GM10248 (cell line): ENCODE measurements around the gene KLHL20.
"Not testable (repeated sequence)": the region's sequence is repeated elsewhere in the genome, so short reads cannot be mapped to it uniquely, and the experiment has no call there.

Experiments used
- CTCF ChIA-PET: fragments of 300-600 bp; sonication (Branson Sonifier 250); formaldehyde crosslinking; extraction: SDS; loops from one replicate; lab custom pipeline; 2021; ENCODE audit warnings: antibody characterized with exemption; lab: Yijun Ruan, JAX
- POLR2A ChIA-PET: fragments of 350-650 bp; sonication (Branson Sonifier 250); formaldehyde crosslinking; extraction: SDS; loops from one replicate; lab custom pipeline; 2020; ENCODE audit warnings: antibody characterized with exemption; lab: Yijun Ruan, JAX
- DNase-seq: peaks from one replicate; pipeline ENCODE4 v3.0.0; 2012; ENCODE audit errors: extremely low spot score
- CTCF ChIP-seq: IDR thresholded peaks from 2 replicates; pipeline ENCODE4 v1.5.1; 2012; ENCODE audit warnings: mild to moderate bottlenecking, low read depth; ENCODE audit errors: extremely low read depth, missing control alignments, control extremely low read depth

Gene KLHL20

GRCh38 chr1:173714759-173715537, at the start of gene KLHL20:
TSS of gene KLHL20 (plus strand) at chr1:173714981. CDS start at chr1:173716044, 1,063 bp downstream.
- POLR2A ChIA-PET: interaction anchor here (0.6 to 1.0 kb wide), 3 partner anchors 9 to 155 kb away, joined by 3 to 8 read pairs (median 4); no protein-coding TSS in a partner anchor
- CTCF ChIA-PET: interaction anchor here (0.9 to 1.0 kb wide), 2 partner anchors 284 to 285 kb away, joined by 3 read pairs; no protein-coding TSS in a partner anchor
- peak; percentile 7 for TF ChIP-seq CTCF
- DNase-seq: peak; percentile 86

GRCh38 chr1:173666646-173667045, 48.1 kb upstream of the KLHL20 start:
- POLR2A ChIA-PET: no interaction called here
- no peak for TF ChIP-seq CTCF
- DNase-seq: no peak
- CTCF ChIA-PET: no interaction called here

- POLR2A ChIA-PET: no interaction called here
- peak; percentile 22 for DNase-seq
- CTCF ChIA-PET: no interaction called here
- TF ChIP-seq CTCF: no peak
Measured at GRCh38 chr1:173669491-173669941, 45.3 kb upstream of the KLHL20 start, which contains the start of gene ANKRD45. TSS of gene ANKRD45 (minus strand) at chr1:173669851. CDS start at chr1:173659418, 10,433 bp downstream.

GRCh38 chr1:173674496-173674895, 40.3 kb upstream of the KLHL20 start:
- POLR2A ChIA-PET, DNase-seq: not testable (repeated sequence)
- CTCF ChIA-PET: interaction anchor here (1.7 kb wide), 1 partner anchor 48 kb away, joined by 3 read pairs; no protein-coding TSS in a partner anchor

- POLR2A ChIA-PET, DNase-seq: not testable (repeated sequence)
Measured at GRCh38 chr1:173680152-173680551, 34.6 kb upstream of the KLHL20 start.

GRCh38 chr1:173682184-173682583, 32.6 kb upstream of the KLHL20 start:
- ChIA-PET CTCF (no interaction called here), POLR2A (interaction anchor here (0.6 kb wide), 1 partner anchor 9 kb away, joined by 5 read pairs; no protein-coding TSS in a partner anchor)
- no peak for DNase-seq
- TF ChIP-seq CTCF: no peak

More at GRCh38 chr1:173680152-173680551, 34.6 kb upstream of the KLHL20 start:
- CTCF ChIA-PET: not testable (repeated sequence)

- POLR2A ChIA-PET, DNase-seq: not testable (repeated sequence)
- CTCF ChIA-PET: interaction anchor here (1.2 kb wide), 1 partner anchor 49 kb away, joined by 3 read pairs; the partner anchor contains the start of gene TEX50
Measured at GRCh38 chr1:173683838-173684237, 30.9 kb upstream of the KLHL20 start.

GRCh38 chr1:173685121-173685520, 29.7 kb upstream of the KLHL20 start:
- POLR2A ChIA-PET: interaction anchor here (0.6 kb wide), 1 partner anchor 576 kb away, joined by 6 read pairs; no protein-coding TSS in a partner anchor
- DNase-seq: not testable (repeated sequence)
- CTCF ChIA-PET: interaction anchor here (0.8 kb wide), 1 partner anchor 9 kb away, joined by 3 read pairs; no protein-coding TSS in a partner anchor
